Subcutaneous adipose tissue (tissue), 4 donors: ENCODE measurements around the gene MREG. TPM values are rescaled to one million over a fixed set of nuclear protein-coding genes. Genes with fewer than 3 reads are reported as not detected.

Experiments
- CTCF ChIP-seq: fragments of 450-650 bp; IDR thresholded peaks from one replicate; pipeline ENCODE4 v1.5.1; 2016; ENCODE audit warnings: low read depth, mild to moderate bottlenecking, control low read depth, antibody characterized with exemption, moderate library complexity
- total RNA-seq, 4 donors: library from RNA; depleted of rRNA; stranded (reverse); fragments of >200 nt; gene quantifications; one replicate each; pipeline ENCODE4 v1.1.0, GENCODE V29; 2016

Gene MREG
- total RNA-seq, 4 donors from 2014 or later = 3.3 to 13.1 (median 5.7) TPM

- TF ChIP-seq CTCF = no peak
Observed at GRCh38 chr2:215919624-215920243, 93.6 kb downstream of the MREG start.

GRCh38 chr2:215918901-215919599 lies 94.3 kb downstream of the MREG start:
- TF ChIP-seq CTCF = no peak

GRCh38 chr2:215917953-215918620 lies 95.3 kb downstream of the MREG start:
- no peak for TF ChIP-seq CTCF

GRCh38 chr2:215915441-215915840 lies 97.9 kb downstream of the MREG start:
- no peak for TF ChIP-seq CTCF

GRCh38 chr2:215914777-215915165 lies 98.6 kb downstream of the MREG start:
- TF ChIP-seq CTCF = no peak

GRCh38 chr2:215914054-215914776 lies 99.1 kb downstream of the MREG start:
- no peak for TF ChIP-seq CTCF

- no peak for TF ChIP-seq CTCF
Observed at GRCh38 chr2:215912299-215912842, 101.0 kb downstream of the MREG start.
